Ovary (tissue), 9 donors: Measurements from ENCODE around the gene CENPC. TPM values are rescaled to one million over a fixed set of nuclear protein-coding genes. Genes with fewer than 3 reads are reported as not detected.

Source experiments
- DNase-seq, 5 donors: peaks; one replicate each; pipeline ENCODE4 v3.0.0-alpha.2; 2019 to 2020
- H3K27ac ChIP-seq, 2 donors: fragments of 200-600 bp; one replicate each; pipeline versions ENCODE4 v1.5.1 to v1.8.0; 2019 to 2022
- H3K27me3 ChIP-seq: fragments of 200-600 bp; one replicate; pipeline ENCODE4 v1.8.0; 2022
- H3K36me3 ChIP-seq: fragments of 200-600 bp; sonication (generic); one replicate; pipeline ENCODE4 v1.5.1; 2019
- H3K4me1 ChIP-seq: one replicate; pipeline ENCODE4 v1.8.1; 2013; ENCODE audit warnings: mild to moderate bottlenecking, moderate library complexity; ENCODE audit not compliant: insufficient read depth
- H3K4me3 ChIP-seq: fragments of 200-600 bp; sonication (generic); one replicate; pipeline ENCODE4 v1.5.1; 2017
- H3K9me3 ChIP-seq, 2 donors: fragments of 200-600 bp in 1 of 2; sonication (generic) in 1 of 2; one replicate each; pipeline versions ENCODE4 v1.5.1 to v1.8.1; 2013 to 2019; ENCODE audit warnings: mild to moderate bottlenecking in 1 of 2, moderate library complexity in 1 of 2
- CTCF ChIP-seq, 3 donors: fragments of 450-650 bp in 2 of 3; fragments of 200-600 bp in 1 of 3; IDR thresholded peaks; one replicate each; pipeline versions ENCODE4 v1.5.1 to v1.8.0; 2016 to 2022; ENCODE audit warnings: antibody characterized with exemption in 3 of 3, mild to moderate bottlenecking in 1 of 3
- EP300 ChIP-seq: sonication (generic); formaldehyde crosslinking; IDR thresholded peaks from one replicate; pipeline ENCODE4 v1.6.1; 2017; ENCODE audit warnings: antibody characterized with exemption
- POLR2A ChIP-seq: fragments of 450-650 bp; IDR thresholded peaks from one replicate; pipeline ENCODE4 v1.6.1; 2017; ENCODE audit warnings: antibody characterized with exemption, mild to moderate bottlenecking, moderate library complexity
- WGBS, 3 donors: extraction: QIAGEN DNeasy Blood & Tissue Kit in 1 of 3; methylation state at CpG; one replicate each; pipeline versions ENCODE4 v1.1.5 to v1.1.7; 2013 to 2017; 5-methylcytosine and 5-hydroxymethylcytosine counted together
- intact Hi-C, 4 donors: fragments of 100-400 bp; cut with DNase I; formaldehyde crosslinking; loops; one replicate each; pipeline versions ENCODE4 v1.11.0 to v1.15.1; 2022 to 2023
- polyA plus RNA-seq, 2 donors: library from polyadenylated mRNA; stranded (reverse); fragments of 200-250 nt in 1 of 2; fragments of 350-450 nt in 1 of 2; fragmentation: Illumina TruSeq in 1 of 2; extraction: RNeasy Lipid Tissue Mini Kit (QIAGEN cat#74804) in 1 of 2; gene quantifications; one replicate each; pipeline ENCODE4 v1.2.3, GENCODE V29; 2013 to 2014
- total RNA-seq, 7 donors: library from RNA; depleted of rRNA in 2 of 7; stranded (reverse); fragments of >200 nt in 2 of 7; fragmentation: NEBNext Ultra II Directional in 3 of 7; extraction: Animal tissue kit (Norgen Biotek cat#: 25700) in 3 of 7; gene quantifications; one replicate each; pipeline versions ENCODE4 v1.1.0 to v1.2.4, GENCODE V29; 2016 to 2023
- donor health status: DM: no; HTN: no; CAD: no; lungs with moderate emphysema.
- donor health status: DM: no; HTN: no; CAD: no.
- donor health status: Bipolar disorder and iron deficiency.
- donor health status: DM: yes; HTN: yes; CAD: no.
- donor health status: DM: no; HTN: no; CAD: no.
- donor health status: DM: yes; HTN: yes; CAD: no.

Gene CENPC
- total and polyA plus RNA-seq, 9 donors = 9.8 to 46.7 (median 27.7) TPM

- TF ChIP-seq EP300 = no peak
- no peak for TF ChIP-seq POLR2A
- TF ChIP-seq CTCF (IDR thresholded peaks at IDR 0.05) = no peak
- H3K27me3 ChIP-seq = no peaks in the 10 kb centered on the region
- H3K4me1 ChIP-seq = no peaks in the 10 kb centered on the region
- no peak for DNase-seq
- H3K27ac ChIP-seq = no peak overlapping the region
- intact Hi-C loops = no loop called here
- H3K9me3 ChIP-seq = no peaks in the 10 kb centered on the region
- no peak overlapping the region for H3K4me3 ChIP-seq
- no peaks in the 10 kb centered on the region for H3K36me3 ChIP-seq
These were observed 74.4 kb downstream of the CENPC start for GRCh38 chr4:67470871-67471270.

- H3K36me3 ChIP-seq = no peaks in the 10 kb centered on the region
- H3K27me3 ChIP-seq = no peaks in the 10 kb centered on the region
- H3K4me1 ChIP-seq = no peaks in the 10 kb centered on the region
- no peak overlapping the region for H3K27ac ChIP-seq
- no peak overlapping the region for H3K4me3 ChIP-seq
- H3K9me3 ChIP-seq = no peaks in the 10 kb centered on the region
- intact Hi-C loops = no loop called here
- TF ChIP-seq POLR2A (no peak), EP300 (no peak), CTCF (IDR thresholded peaks at IDR 0.05) (no peak)
- no peak for DNase-seq
These were observed 76.5 kb downstream of the CENPC start for GRCh38 chr4:67468830-67469229.

GRCh38 chr4:67466751-67467150 lies 78.6 kb downstream of the CENPC start:
- no peaks in the 10 kb centered on the region for H3K36me3 ChIP-seq
- no peaks in the 10 kb centered on the region for H3K4me1 ChIP-seq
- intact Hi-C loops = no loop called here
- H3K4me3 ChIP-seq = no peak overlapping the region
- no peaks in the 10 kb centered on the region for H3K9me3 ChIP-seq
- no peaks in the 10 kb centered on the region for H3K27me3 ChIP-seq
- TF ChIP-seq EP300 (no peak), POLR2A (no peak), CTCF (IDR thresholded peaks at IDR 0.05) (no peak)
- DNase-seq = no peak
- H3K27ac ChIP-seq = no peak overlapping the region
- WGBS, 3 donors = 93 to 97% (median 95%) methylated on average over 3 of the region's 3 CpGs

GRCh38 chr4:67465763-67466052 lies 79.6 kb downstream of the CENPC start:
- no peaks in the 10 kb centered on the region for H3K9me3 ChIP-seq
- intact Hi-C loops = no loop called here
- H3K27me3 ChIP-seq = no peaks in the 10 kb centered on the region
- no peak for DNase-seq
- H3K4me3 ChIP-seq = no peak overlapping the region
- TF ChIP-seq POLR2A (no peak), CTCF (IDR thresholded peaks at IDR 0.05) (no peak), EP300 (no peak)
- WGBS, 3 donors = 62 to 85% (median 70%) methylated on average over 4 of the region's 4 CpGs
- H3K4me1 ChIP-seq = no peaks in the 10 kb centered on the region
- H3K36me3 ChIP-seq = no peaks in the 10 kb centered on the region
- no peak overlapping the region for H3K27ac ChIP-seq
